ENCODE results near the gene GRIN3A. TPM values are rescaled to one million over a fixed set of nuclear protein-coding genes. Genes with fewer than 3 reads are reported as not detected.

The GRIN3A gene
- total RNA-seq, 1 experiment from 2014 or later: 0.03 TPM

GRCh38 chr9:101604296-101604695 lies 134.2 kb downstream of the GRIN3A start:
- in situ Hi-C loops (cut with HindIII; ENCODE audit: low pct_unique_long_range_greater_than_20kb, low sequenced_read_pairs) (no loop called here), intact Hi-C loops (cut with micrococcal nuclease; ENCODE audit: unreplicated experiment) (no loop called here)
- no peaks in the 10 kb centered on the region for H3K9me3 ChIP-seq (ENCODE audit: control insufficient read depth, insufficient read depth, low read depth, low read length)
- ChIA-PET POLR2A (no interaction called here), CTCF (no interaction called here)
- no peak for DNase-seq (ENCODE audit: low read depth, low spot score)
- no peak overlapping the region for H3K27ac ChIP-seq (ENCODE audit: low read length)
- no peak overlapping the region for H3K4me3 ChIP-seq (ENCODE audit: low read depth in 2 of 2, low read length in 2 of 2)
- TF ChIP-seq POLR2AphosphoS5 (IDR thresholded peaks at IDR 0.05; ENCODE audit: low read depth, low read length) (no peak), TCF7L2 (IDR thresholded peaks at IDR 0.05; ENCODE audit: low read depth, low read length) (no peak), CTCF (IDR thresholded peaks at IDR 0.05) (no peak)
- no TSS peak for BruUV-seq (replicated peaks)
- no peaks in the 10 kb centered on the region for H3K36me3 ChIP-seq (ENCODE audit: control insufficient read depth, insufficient read depth, low read length)
- ATAC-seq: no peak
- no peaks in the 10 kb centered on the region for H3K4me1 ChIP-seq (ENCODE audit: control insufficient read depth, insufficient read depth, low read length)
- H3K27me3 ChIP-seq (ENCODE audit: control insufficient read depth, insufficient read depth, low read length): no peaks in the 10 kb centered on the region

- Histone ChIP-seq H3K4me1 (ENCODE audit: control insufficient read depth, insufficient read depth, low read length) (no peaks in the 10 kb centered on the region), H3K9me3 (ENCODE audit: control insufficient read depth, insufficient read depth, low read depth, low read length) (no peaks in the 10 kb centered on the region), H3K4me3 (ENCODE audit: low read depth in 2 of 2, low read length in 2 of 2) (no peak overlapping the region), H3K36me3 (ENCODE audit: control insufficient read depth, insufficient read depth, low read length) (no peaks in the 10 kb centered on the region), H3K27ac (ENCODE audit: low read length) (no peak overlapping the region), H3K27me3 (ENCODE audit: control insufficient read depth, insufficient read depth, low read length) (no peaks in the 10 kb centered on the region)
- peak; percentile 75 for TF ChIP-seq CTCF (IDR thresholded peaks at IDR 0.05)
- no peak for TF ChIP-seq SIN3A (IDR thresholded peaks at IDR 0.05; ENCODE audit: borderline replicate concordance, insufficient read depth, low read depth, low read length)
- POLR2A ChIA-PET: no interaction called here
- no peak for DNase-seq (ENCODE audit: low read depth, low spot score)
- BruUV-seq (replicated peaks): no TSS peak
- ATAC-seq: peak; percentile 63; the same call in 1 of the 2 replicates
- intact Hi-C loops (cut with micrococcal nuclease; ENCODE audit: unreplicated experiment): no loop called here
- in situ Hi-C loops (cut with HindIII; ENCODE audit: low pct_unique_long_range_greater_than_20kb, low sequenced_read_pairs): no loop called here
- CTCF ChIA-PET: no interaction called here
Observed at GRCh38 chr9:101601904-101602765, 136.3 kb downstream of the GRIN3A start.

GRCh38 chr9:101594796-101595195 lies 143.7 kb downstream of the GRIN3A start, which contains the start of gene PPP3R2:
TSS of gene PPP3R2 (minus strand) at chr9:101594969. CDS start at chr9:101594921, 48 bp downstream.
- H3K27ac ChIP-seq (ENCODE audit: low read length): no peak within 1 kb of the TSS
- no peaks in the 10 kb centered on the region for H3K4me1 ChIP-seq (ENCODE audit: control insufficient read depth, insufficient read depth, low read length)
- no peak for ATAC-seq
- no TSS peak for BruUV-seq (replicated peaks)
- CTCF ChIA-PET: no interaction called here
- no peaks in the 10 kb centered on the region for H3K27me3 ChIP-seq (ENCODE audit: control insufficient read depth, insufficient read depth, low read length)
- no peaks in the 10 kb centered on the region for H3K36me3 ChIP-seq (ENCODE audit: control insufficient read depth, insufficient read depth, low read length)
- POLR2A ChIA-PET: no interaction called here
- H3K4me3 ChIP-seq (ENCODE audit: low read depth in 2 of 2, low read length in 2 of 2): no peak within 1 kb of the TSS
- H3K9me3 ChIP-seq (ENCODE audit: control insufficient read depth, insufficient read depth, low read depth, low read length): no peaks in the 10 kb centered on the region
- intact Hi-C loops (cut with micrococcal nuclease; ENCODE audit: unreplicated experiment): no loop called here
- DNase-seq (ENCODE audit: low read depth, low spot score): no peak
- TF ChIP-seq CTCF (IDR thresholded peaks at IDR 0.05): no peak
- no peak for TF ChIP-seq REST (IDR thresholded peaks at IDR 0.05; ENCODE audit: insufficient read depth in 1 of 2, low read depth in 2 of 2, low read length in 1 of 2)
- TF ChIP-seq POLR2AphosphoS5 (IDR thresholded peaks at IDR 0.05; ENCODE audit: low read depth, low read length): no peak
- TF ChIP-seq TCF7L2 (IDR thresholded peaks at IDR 0.05; ENCODE audit: low read depth, low read length): no peak
- no peak for TF ChIP-seq SIN3A (IDR thresholded peaks at IDR 0.05; ENCODE audit: borderline replicate concordance, insufficient read depth, low read depth, low read length)
- in situ Hi-C loops (cut with HindIII; ENCODE audit: low pct_unique_long_range_greater_than_20kb, low sequenced_read_pairs): no loop called here

Data from Panc1 (cell line).